Peyer's patch (tissue), 4 donors: ENCODE results near the gene TNFRSF1A. TPM values are rescaled to one million over a fixed set of nuclear protein-coding genes. Genes with fewer than 3 reads are reported as not detected.

Experiments
- DNase-seq, 3 donors: peaks; one replicate each; pipeline ENCODE4 v3.0.0-alpha.2; 2017 to 2019
- H3K27ac ChIP-seq, 4 donors: fragments of 200-600 bp; sonication (generic); one replicate each; pipeline ENCODE4 v1.5.1; 2016 to 2019
- H3K27me3 ChIP-seq, 2 donors: fragments of 200-600 bp; sonication (generic); one replicate each; pipeline ENCODE4 v1.5.1; 2019
- H3K36me3 ChIP-seq, 3 donors: fragments of 200-600 bp; sonication (generic); one replicate each; pipeline ENCODE4 v1.5.1; 2016 to 2019
- H3K4me1 ChIP-seq, 4 donors: fragments of 200-600 bp; sonication (generic); one replicate each; pipeline ENCODE4 v1.5.1; 2016 to 2019
- H3K4me3 ChIP-seq, 4 donors: fragments of 200-600 bp; sonication (generic); 1 replicate in 3 of 4; 2 replicates in 1 of 4; pipeline ENCODE4 v1.5.1; 2016 to 2019; ENCODE audit warnings: mild to moderate bottlenecking in 1 of 4
- H3K9me3 ChIP-seq, 4 donors: fragments of 200-600 bp; sonication (generic); one replicate each; pipeline ENCODE4 v1.5.1; 2016 to 2019; ENCODE audit warnings: mild to moderate bottlenecking in 1 of 4
- CTCF ChIP-seq, 6 experiments: fragments of 450-650 bp in 4 of 6; fragments of 200-600 bp in 2 of 6; sonication (generic) in 1 of 6; IDR thresholded peaks; one replicate each; pipeline ENCODE4 v1.5.1; 2017 to 2019; ENCODE audit warnings: antibody characterized with exemption in 6 of 6, mild to moderate bottlenecking in 3 of 6, moderate library complexity in 1 of 6
- POLR2A ChIP-seq, 2 donors: fragments of 450-650 bp; IDR thresholded peaks; one replicate each; pipeline ENCODE4 v1.5.1; 2017; ENCODE audit warnings: antibody characterized with exemption in 2 of 2, mild to moderate bottlenecking in 2 of 2, moderate library complexity in 2 of 2
- total RNA-seq, 4 donors: library from RNA; depleted of rRNA; stranded (reverse); fragments of >200 nt; gene quantifications; one replicate each; pipeline ENCODE4 v1.1.0, GENCODE V29; 2016

TNFRSF1A gene
- total RNA-seq, 4 donors from 2014 or later = 90.8 to 547 (median 393) TPM

DNA sequence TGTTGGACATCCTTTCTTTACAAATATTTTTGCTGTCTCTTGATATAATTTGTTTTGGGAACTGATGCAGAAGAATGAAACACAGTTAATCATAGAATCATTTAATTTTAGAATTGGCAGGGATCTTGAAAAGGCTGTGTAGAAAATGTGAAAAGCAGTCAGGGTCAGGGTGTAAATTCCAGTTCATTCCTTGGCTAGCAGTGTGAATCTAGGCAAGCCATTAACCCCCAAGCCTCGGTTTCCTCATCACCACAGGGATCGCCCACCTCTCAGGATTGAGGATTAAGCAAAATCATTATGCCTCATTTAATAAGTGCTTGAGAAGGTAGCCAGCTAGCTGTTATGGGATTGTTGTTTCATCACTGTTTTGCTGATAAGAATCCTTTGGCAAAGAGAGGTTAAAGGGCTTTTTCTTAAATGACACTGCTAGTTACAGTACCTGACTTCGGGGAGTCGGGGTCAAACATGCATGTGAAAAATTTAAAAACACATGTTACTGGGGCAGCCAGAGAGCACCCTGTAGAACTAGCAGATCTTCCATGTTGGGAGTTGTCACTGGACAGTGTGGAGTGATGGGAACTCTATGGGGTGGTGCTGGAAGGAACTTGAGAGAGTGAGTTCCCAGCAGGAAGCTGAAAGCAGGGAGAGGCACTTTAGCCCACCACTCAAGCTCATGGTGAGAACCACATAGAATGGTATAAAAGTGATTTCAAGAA is 10.7 kb downstream of the TNFRSF1A start:
- H3K36me3 ChIP-seq = peaks cover 0 to 85% (median 4%) of the 10 kb centered on the region in 3 donors
- H3K27ac ChIP-seq = peak overlapping the region in 3 of 4 donors; percentile 19 to 38 (median 20)
- H3K4me1 ChIP-seq = peaks cover 0 to 55% (median 22%) of the 10 kb centered on the region in 4 donors
- no peaks in the 10 kb centered on the region for H3K27me3 ChIP-seq
- no peaks in the 10 kb centered on the region for H3K9me3 ChIP-seq
- TF ChIP-seq POLR2A (IDR thresholded peaks at IDR 0.05) = no peak
- no peak for TF ChIP-seq CTCF (IDR thresholded peaks at IDR 0.05)
- H3K4me3 ChIP-seq = no peak overlapping the region
- DNase-seq = no peak

- Histone ChIP-seq H3K9me3 (no peaks in the 10 kb centered on the region), H3K27me3 (no peaks in the 10 kb centered on the region), H3K4me3 (no peak overlapping the region), H3K27ac (peak overlapping the region in 3 of 4 donors; percentile 19 to 38 (median 20)), H3K4me1 (peaks cover 0 to 53% (median 12%) of the 10 kb centered on the region in 4 donors), H3K36me3 (peaks cover 0 to 85% (median 4%) of the 10 kb centered on the region in 3 donors)
- TF ChIP-seq POLR2A (IDR thresholded peaks at IDR 0.05) (no peak), CTCF (IDR thresholded peaks at IDR 0.05) (no peak)
- DNase-seq = peak in 2 of 3 donors; percentile 70 to 76
These were observed 11.7 kb downstream of the TNFRSF1A start for GRCh38 chr12:6330192-6330591.

GRCh38 chr12:6329703-6330064 is 12.2 kb downstream of the TNFRSF1A start:
- DNase-seq = peak in 1 of 3 donors; percentile 45
- Histone ChIP-seq H3K4me3 (no peak overlapping the region), H3K9me3 (no peaks in the 10 kb centered on the region), H3K27ac (peak overlapping the region in 1 of 4 donors; percentile 38), H3K36me3 (peaks cover 0 to 83% (median 4%) of the 10 kb centered on the region in 3 donors), H3K27me3 (no peaks in the 10 kb centered on the region), H3K4me1 (peaks cover 0 to 53% (median 10%) of the 10 kb centered on the region in 4 donors)
- TF ChIP-seq CTCF (IDR thresholded peaks at IDR 0.05) (no peak), POLR2A (IDR thresholded peaks at IDR 0.05) (no peak)

DNA sequence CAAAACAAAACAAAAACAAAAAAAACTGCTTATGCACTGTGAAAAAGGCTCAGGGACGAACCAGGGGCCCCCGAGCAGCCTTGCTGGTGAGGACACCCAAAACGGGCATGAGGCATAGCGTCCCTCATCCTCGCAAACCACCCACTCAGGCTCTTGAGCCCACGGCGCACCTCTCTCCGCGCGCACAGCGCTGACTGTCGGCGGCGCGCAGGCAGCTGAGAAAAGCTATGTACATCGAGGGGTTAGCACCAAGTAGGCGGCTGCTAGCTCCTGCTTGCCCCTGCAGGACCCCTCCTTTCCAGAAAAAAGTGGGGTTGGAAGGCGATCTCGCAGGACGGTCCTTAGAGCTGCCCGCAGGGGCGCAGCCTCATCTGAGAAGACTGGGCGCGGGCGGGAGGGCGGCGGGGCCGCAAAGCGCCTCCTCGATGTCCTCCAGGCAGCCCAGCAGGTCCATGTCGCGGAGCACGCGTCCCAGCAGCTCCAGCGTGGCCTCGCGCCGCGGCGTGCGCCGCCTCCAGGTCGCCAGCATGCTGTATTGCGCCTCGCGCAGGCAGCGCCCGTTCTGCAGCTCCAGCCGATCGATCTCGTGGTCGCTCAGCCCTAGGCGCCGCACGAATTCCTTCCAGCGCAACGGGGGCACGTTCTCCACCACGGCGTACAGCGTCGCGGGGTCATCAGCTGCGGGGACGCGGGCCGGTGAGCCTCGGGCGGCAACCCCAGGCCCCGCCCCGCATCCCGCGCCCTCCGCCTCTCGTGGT is 12.8 kb downstream of the TNFRSF1A start:
- Histone ChIP-seq H3K27me3 (no peaks in the 10 kb centered on the region), H3K4me1 (peaks cover 0 to 53% (median 7%) of the 10 kb centered on the region in 4 donors), H3K27ac (no peak overlapping the region), H3K9me3 (no peaks in the 10 kb centered on the region), H3K4me3 (no peak overlapping the region), H3K36me3 (peaks cover 0 to 78% (median 4%) of the 10 kb centered on the region in 3 donors)
- TF ChIP-seq CTCF (IDR thresholded peaks at IDR 0.05) (no peak), POLR2A (IDR thresholded peaks at IDR 0.05) (no peak)
- peak in 1 of 3 donors; percentile 50 for DNase-seq

DNA sequence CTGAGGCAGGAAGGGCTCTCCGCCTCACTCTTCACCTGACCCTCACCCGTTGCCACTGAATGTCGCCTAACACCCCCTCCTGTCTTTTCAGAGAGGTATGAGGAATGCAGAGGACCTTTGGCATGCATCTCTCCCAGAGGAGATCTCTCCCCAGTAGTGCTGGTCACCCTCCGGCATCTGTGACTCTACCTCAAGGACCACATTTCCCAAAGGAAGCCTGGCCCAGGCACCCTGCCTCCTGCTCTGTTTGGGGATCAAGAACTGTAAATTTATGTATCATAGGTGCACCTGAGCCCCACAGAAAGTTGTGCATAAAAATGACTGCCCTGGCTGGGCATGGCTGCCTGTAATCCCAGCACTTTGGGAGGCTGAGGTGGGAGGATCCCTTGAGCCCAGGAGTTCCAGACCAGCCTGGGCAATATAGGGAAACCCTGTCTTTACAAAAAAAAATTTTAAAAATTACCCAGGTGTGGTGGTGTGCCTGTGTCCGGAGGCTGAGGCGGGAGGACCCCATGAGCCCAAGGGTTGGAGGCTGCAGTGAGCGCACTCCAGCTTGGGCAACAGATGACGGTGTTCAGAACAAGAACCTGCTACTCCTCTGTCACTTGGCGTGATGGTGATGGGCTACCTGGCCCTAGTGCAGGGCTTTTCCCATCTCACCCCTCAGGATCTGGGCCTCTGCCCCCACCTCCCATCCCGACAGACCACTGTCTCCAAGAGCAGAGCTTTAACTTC is 13.7 kb downstream of the TNFRSF1A start:
- TF ChIP-seq CTCF (IDR thresholded peaks at IDR 0.05) = no peak
- H3K9me3 ChIP-seq = no peaks in the 10 kb centered on the region
- H3K27me3 ChIP-seq = no peaks in the 10 kb centered on the region
- H3K36me3 ChIP-seq = peaks cover 0 to 69% (median 4%) of the 10 kb centered on the region in 3 donors
- peaks cover 0 to 53% (median 10%) of the 10 kb centered on the region in 4 donors for H3K4me1 ChIP-seq
- H3K27ac ChIP-seq = peak overlapping the region in 3 of 4 donors; percentile 38 to 68 (median 48)
- no peak for DNase-seq
- no peak overlapping the region for H3K4me3 ChIP-seq
